WTC11 (cell line): Measurements from ENCODE around the gene MYOZ1.

ENCODE experiments used
- ATF6 ChIP-seq: sonication (generic); formaldehyde crosslinking; IDR thresholded peaks from 2 replicates; pipeline ENCODE4 v1.8.1; 2023; ENCODE audit warnings: mild to moderate bottlenecking, missing genetic modification reagents
- CREB1 ChIP-seq: sonication (generic); formaldehyde crosslinking; IDR thresholded peaks from 2 replicates; pipeline ENCODE4 v1.8.0; 2023; ENCODE audit warnings: mild to moderate bottlenecking, missing genetic modification reagents
- CTCF ChIP-seq: fragments of 200-600 bp; IDR thresholded peaks from 2 replicates; pipeline ENCODE4 v1.8.0; 2022; ENCODE audit warnings: antibody characterized with exemption
- FOXK1 ChIP-seq: sonication (generic); formaldehyde crosslinking; IDR thresholded peaks from 2 replicates; pipeline ENCODE4 v1.8.0; 2022; ENCODE audit warnings: mild to moderate bottlenecking, moderate library complexity, missing genetic modification reagents
- KAT7 ChIP-seq: sonication (generic); formaldehyde crosslinking; IDR thresholded peaks from 2 replicates; pipeline ENCODE4 v1.8.1; 2023; ENCODE audit warnings: missing genetic modification reagents, mild to moderate bottlenecking, borderline replicate concordance
- NFYB ChIP-seq: sonication (generic); formaldehyde crosslinking; conservative IDR thresholded peaks from 2 replicates; pipeline ENCODE4 v1.8.0; 2022; ENCODE audit warnings: low read depth, missing genetic modification reagents
- NR3C1 ChIP-seq: sonication (generic); formaldehyde crosslinking; conservative IDR thresholded peaks from 2 replicates; pipeline ENCODE4 v1.8.1; 2023; ENCODE audit warnings: low read depth, mild to moderate bottlenecking, missing genetic modification reagents
- SMAD3 ChIP-seq: sonication (generic); formaldehyde crosslinking; IDR thresholded peaks from 2 replicates; pipeline ENCODE4 v1.8.0; 2022; ENCODE audit warnings: missing genetic modification reagents, mild to moderate bottlenecking, borderline replicate concordance
- TP53 ChIP-seq: sonication (generic); formaldehyde crosslinking; IDR thresholded peaks from 2 replicates; pipeline ENCODE4 v1.8.1; 2023; ENCODE audit warnings: mild to moderate bottlenecking, missing genetic modification reagents

- TF ChIP-seq CTCF = no peak
- no peak for TF ChIP-seq CREB1
- TF ChIP-seq TP53 (CRISPR knock-in tag) = no peak
- TF ChIP-seq FOXK1 = no peak
- TF ChIP-seq SMAD3 (CRISPR knock-in tag) = no peak
- TF ChIP-seq KAT7 = no peak
- TF ChIP-seq NR3C1 (CRISPR knock-in tag) = no peak
- no peak for TF ChIP-seq NFYB (CRISPR knock-in tag)
- TF ChIP-seq ATF6 (CRISPR knock-in tag) = no peak
These were observed 12.1 kb downstream of the MYOZ1 start for GRCh38 chr10:73629165-73629564.
